GM19025 (cell line): ENCODE measurements around the gene TSPYL6.

Experiments used
- ATAC-seq: cut with Tn5 transposase; IDR thresholded peaks from one replicate; pipeline ENCODE4 v1.9.1; 2021; ENCODE audit warnings: mild to moderate bottlenecking, low read depth, moderate library complexity; ENCODE audit not compliant: unreplicated experiment

Gene TSPYL6

DNA sequence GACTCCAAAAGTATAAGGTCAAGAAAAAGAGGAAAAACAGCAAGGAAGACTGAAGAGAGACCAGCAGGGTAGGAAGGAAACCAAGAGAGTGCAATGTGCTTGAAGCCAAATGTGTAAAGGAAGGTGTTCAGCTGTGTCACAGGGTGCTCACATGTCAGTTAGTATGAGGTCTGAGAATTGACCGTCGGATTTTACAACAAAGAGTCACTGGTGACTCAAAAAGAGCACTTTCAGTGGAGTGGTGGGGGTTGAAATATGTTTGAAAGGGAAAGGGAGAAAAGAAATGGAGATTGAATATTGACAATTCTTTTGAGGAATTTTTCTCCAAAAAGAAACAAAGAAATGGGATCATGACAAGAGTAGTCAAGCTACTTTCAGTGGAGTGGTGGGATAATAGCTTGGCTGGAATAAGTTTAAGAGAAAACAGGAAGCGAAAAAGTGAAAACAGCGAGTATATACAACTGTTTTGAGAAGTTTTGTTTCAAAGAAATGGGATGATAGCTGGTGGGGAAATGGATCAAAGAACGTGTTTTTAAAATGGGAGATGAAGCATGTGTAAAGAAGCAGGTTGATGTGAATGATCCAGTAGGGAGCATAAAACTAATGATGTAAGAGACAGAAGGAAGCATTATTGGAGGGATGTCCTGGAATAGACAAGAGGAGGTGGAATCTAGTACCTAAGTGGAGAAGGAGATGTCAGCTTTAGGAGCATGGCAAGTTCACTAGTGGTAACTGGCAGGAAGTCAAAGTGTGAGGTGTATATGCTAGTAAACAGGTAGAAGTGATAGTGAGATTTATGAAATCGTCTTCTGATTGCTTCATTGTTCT, 3.6 kb upstream of the TSPYL6 start:
- ATAC-seq = peak; percentile 85

DNA sequence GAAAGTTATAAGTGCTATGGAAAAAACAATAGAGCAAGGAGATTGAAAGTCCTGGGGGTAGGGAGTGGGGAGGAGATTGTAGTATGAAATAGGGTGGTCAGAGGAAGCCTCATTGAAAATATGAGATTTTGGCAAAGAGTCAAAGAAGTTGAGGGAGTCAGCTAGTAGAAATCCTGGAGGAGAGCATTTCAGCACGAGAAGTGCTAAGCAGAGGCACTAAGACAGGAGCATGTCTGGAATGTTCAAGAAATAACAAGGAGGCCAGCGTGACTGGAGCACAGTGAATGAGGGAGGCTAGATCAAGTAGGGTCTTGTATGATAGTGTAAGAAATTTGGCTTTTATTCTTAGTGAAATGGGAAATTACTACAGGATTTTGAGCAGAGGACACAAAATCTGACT, 2.1 kb upstream of the TSPYL6 start:
- no peak for ATAC-seq

DNA sequence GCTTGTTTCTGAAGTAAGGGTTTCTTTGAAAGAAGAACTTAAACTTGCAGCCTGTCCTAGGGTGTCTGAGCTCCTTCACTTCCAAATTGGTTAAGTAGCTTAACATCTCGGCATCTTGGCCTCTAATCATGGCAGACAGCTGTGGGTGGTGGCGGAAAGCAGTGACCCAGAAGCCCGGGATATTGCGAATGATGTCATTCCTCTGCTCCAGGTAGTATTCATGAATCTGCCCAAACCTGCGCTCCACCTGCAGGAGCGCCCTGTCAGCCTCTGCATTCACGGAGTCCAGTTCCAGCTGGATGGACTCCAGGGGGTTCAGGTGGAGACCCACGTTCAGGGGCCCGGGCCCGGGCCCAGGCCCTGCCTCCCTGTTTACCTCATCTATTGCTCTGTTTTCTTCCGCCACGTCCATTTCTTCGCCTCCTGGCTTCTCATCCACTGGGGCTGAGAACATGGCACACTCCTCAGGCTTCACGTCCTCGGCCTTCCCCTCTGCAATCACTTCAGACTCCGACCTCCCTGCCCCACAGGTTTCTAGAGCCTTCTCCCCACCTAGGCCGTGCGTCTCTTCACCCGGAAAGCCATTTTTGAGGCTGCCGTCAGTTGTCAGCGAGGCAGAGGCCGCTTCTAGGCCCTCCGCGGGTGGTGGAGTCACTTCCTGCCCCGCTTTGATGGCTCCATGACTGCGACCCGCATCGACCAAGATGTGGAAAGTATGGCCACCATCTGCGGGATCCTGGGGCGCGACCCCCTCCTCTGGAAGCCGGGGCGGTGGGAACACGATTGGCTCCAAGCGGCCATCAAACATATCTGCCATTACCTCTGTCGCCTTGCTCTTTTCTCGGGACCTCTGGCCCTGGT, 569 bp downstream of the TSPYL6 start:
- ATAC-seq = no peak

DNA sequence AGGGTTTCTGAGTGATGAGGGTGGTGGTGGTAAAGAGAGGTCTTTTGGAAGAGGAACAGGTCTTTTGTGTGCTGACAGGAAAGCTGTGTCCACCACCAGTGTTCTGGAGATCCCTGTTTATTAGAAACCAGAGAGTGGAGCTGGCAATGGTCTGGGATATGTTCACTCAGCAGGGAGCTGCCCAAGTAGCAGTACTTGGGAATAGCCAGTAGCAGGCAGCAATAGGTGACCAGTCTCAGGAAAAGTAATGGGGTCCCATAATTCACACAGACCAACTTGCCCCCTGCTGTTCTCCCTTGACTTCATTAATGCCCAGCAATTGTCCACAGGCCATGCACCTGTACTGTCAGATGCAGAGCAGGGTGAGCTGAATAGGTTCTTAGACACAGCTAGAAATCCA, 1.8 kb downstream of the TSPYL6 start:
- no peak for ATAC-seq

DNA sequence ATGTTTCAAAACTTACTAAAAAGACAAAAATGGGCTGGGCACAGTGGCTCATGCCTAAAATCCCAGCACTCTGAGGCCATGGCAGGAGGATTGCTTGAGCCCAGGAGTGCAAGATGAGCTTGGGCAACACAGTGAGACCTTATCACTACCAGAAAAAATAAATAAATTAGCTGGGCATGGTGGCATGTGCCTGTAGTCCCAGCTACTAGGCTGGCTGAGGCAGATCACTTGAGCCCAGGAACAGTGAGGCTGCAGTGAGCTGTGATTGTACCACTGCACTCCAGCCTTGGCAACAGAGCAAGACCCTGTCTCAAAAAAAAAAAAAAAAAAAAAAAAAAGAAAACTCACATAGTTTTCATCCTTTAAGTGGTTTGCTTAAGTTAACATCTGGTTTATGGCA, 6.4 kb downstream of the TSPYL6 start:
- ATAC-seq = no peak

DNA sequence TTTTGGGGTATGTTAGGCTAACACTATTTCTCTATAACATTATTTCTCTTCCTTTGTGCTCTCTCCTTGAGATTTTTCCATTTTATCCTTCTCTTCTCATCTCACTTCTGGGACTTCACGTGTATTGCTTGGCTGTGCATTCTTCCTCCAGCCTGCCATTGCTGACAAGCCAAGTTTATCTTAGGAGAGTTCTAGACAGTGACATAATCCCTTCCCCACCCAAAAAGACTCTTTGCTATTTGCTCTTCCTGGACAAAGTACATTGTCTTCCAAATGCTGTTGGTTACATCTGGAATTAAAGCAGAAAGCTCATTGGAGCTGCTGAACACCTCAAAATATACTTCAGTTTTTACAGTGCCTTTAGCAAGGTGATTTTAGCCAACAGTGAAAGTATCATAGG, 8.9 kb downstream of the TSPYL6 start:
- ATAC-seq = no peak

DNA sequence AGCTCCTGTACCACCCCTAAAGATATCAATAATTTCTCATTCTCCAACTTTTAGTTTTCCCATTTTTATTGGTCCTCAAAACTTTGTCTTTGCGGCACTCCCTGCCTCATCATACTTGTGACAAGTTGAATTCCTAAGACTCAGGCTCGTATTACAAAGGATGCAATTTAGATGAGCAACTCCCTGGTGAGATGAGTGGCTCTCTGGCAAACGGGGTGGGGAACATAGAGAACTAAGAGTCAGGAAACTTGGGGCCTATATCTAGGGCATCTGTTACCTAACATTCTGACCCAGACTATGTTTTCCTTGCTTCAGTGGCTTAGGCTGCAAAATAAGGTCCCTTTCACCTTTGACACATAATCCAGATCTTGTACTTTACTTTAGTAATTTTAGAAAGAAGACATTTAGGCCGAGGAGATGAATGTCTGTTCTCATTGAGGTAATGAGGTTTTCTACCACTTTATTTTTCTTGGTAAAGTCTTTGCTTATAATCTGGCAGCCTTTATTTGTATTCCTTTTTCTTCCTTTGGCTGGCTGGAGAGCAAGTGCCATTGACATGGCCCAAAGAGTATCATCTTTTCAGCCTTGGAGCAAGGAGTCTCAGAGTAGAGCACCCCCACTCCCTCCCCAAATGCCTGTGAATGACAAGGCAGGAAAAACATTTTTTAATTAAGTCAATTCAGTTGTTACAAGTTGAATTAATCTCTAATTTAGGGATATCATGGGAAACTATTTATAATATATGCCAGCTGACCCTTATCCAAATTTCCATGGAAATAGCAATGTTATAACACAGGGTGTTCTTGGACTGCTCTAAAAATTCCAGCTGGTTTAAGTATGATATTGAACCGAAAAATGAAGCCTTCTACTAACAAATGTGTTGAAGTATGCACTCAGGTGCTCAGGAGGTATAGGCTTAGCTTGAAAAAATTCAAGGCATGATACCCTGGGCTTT, 15.2 kb downstream of the TSPYL6 start:
- ATAC-seq = no peak

DNA sequence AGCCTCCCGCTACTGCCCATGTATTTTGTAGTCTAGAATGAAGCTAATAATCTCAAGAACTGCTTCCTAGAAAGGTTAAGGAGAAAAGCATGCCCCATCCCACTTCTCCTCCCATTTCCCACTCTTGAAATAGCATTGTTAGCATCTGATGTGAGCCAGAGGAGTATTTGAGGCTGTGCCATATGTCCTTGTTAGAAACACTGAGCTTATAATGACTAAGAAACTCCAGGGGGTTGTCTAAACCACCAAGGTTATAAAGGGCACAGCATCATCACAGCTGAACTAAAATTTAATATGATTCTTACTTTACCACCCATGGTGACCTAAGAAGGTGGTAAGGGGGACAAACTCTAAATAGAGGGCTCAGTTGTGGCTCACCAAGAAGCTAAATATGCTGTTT, 16.6 kb downstream of the TSPYL6 start:
- ATAC-seq = no peak

DNA sequence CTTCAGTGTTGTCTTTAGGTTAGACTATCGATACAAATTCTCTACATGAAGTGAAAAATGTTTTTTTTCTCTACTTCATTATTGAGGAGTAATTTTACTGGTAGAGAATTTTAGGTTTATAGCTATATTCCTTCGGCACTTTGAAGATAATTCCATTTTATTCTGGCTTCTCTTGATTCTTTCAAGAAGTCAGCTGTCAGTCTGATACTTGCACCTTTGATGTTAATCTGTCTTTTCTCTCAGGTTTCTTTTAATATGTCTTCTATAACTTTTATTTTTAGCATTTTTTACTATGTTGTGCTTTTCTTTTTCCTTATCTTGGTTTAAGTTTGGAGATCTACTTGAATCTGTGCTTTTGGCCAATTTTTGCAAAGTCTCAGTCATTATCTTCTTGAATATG, 18.6 kb downstream of the TSPYL6 start:
- no peak for ATAC-seq

DNA sequence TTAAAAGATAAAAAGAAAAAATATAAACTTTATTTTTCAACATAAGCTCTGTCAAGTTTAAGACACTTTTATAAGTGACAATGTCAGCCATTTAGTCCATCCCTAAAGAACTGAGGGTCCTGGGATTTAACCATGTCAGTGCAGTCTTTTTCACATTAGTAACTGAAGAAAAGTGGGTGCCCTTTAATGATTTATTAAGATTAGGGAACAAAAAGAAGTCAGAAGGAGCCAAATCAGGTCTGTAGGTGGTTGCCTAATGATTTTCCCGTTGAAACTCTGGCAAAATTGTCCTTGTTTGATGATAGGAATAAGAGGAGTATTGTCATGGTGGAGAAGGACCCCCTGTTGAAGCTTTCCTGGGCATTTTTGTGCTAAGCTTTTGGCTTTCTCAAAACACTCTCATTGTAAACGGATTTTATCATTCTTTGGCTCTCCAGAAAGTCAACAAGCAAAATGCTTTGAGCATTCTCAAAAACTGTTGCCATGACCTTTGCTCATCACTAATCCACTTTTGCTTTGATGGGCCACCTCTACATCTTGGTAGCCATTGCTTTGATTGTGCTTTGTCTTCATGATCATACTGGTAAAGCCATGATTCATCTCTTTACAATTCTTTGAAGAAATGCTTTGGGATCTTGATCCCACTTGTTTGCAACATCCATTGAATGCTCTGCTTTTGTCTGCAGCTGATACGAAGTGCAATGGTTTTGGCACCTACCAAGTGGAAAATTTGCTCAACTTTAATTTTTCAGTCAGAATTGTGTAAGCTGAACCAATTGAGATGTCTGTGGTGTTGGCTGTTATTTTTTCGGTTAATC, 22.0 kb downstream of the TSPYL6 start:
- ATAC-seq = no peak

DNA sequence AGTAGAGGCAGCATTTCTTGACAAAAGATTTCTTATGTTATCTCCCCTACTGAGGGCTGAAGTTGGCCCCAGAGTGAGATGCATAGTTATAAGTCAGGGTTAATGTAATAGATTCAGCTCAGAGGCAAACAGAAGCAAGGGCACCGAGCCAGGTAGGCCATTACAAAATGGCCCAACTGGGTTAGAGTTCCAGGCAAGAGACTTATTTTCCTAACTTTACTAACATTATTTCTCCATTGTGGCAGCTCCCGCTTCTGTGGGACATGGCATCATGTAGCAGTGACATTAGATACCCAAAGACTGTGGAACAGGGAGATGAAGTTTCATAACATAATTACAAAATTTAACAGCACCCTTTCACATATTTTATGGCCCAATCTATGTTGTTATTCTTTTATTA, 27.1 kb downstream of the TSPYL6 start:
- ATAC-seq = no peak

DNA sequence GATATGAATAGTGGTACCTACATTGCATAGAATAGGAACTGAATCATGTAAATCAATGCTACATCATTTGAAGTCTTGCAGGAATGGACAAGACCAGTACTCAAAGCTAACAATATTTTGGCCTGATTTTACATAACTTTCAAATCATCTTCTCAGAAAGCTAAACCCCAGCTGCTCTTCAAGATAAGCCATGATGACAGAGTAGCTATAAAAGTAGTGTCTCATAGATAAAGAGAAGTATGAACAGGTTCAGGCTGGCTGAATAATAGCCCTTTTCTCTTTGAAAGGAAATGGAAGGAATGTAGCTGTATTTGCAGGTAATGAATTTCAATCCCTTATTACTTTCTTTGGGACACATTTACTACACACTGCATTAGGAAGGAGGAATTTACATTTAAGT, 28.2 kb downstream of the TSPYL6 start:
- no peak for ATAC-seq

DNA sequence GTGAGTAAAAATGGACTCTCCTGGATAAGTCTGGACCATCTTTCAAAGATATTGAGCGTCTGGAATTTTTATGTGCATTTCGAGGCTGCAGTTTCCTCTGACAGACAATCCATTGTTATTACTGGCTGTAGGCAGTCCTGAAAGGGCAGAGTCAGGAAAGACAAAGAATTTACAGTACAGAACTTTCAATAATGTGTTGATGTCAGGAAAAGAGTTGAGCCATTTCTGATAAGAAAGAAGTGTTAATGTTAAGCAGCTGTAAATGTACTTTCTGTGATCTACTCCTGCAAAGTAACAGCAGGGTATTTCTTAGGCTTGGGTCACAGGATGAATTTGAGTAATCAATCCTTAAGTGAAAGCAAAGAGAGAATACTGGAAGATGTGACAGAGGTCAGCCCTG, 29.8 kb downstream of the TSPYL6 start:
- no peak for ATAC-seq

DNA sequence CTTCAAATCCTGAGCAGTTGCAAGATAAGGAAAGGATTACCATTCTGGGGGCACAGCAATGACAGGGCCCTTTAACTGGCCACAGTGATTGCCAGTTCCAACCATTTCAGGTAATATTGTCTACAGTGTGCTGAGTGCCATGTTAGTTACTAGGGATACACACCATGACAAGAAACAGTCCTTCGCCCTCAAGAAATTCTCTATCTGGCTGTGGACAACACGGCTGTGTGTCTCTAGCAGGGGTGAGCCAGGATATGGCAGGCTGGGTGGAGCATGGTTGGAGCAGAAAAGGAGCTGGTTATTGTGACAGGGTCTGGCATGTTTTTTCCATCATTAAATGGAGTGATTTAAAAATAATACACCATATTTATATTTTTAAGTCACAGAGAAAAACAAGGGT, 31.0 kb downstream of the TSPYL6 start:
- no peak for ATAC-seq

DNA sequence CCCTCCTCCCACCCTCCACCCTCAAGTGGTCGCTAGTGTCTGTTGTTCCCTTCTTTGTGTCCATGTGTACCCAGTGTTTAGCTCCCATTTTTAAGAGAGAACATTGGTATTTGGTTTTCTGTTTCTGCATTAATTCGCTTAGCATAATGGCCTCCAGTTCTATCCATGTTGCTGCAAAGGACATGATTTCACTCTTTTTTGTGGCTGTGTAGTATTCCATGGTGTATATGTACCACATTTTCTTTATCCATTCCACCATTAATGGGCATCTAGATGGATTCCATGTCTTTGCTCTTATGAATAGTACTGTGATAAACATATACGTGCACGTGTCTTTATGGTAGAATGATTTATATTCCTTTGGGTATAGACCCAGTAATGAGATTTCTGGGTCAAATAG, 42.9 kb downstream of the TSPYL6 start:
- no peak for ATAC-seq

DNA sequence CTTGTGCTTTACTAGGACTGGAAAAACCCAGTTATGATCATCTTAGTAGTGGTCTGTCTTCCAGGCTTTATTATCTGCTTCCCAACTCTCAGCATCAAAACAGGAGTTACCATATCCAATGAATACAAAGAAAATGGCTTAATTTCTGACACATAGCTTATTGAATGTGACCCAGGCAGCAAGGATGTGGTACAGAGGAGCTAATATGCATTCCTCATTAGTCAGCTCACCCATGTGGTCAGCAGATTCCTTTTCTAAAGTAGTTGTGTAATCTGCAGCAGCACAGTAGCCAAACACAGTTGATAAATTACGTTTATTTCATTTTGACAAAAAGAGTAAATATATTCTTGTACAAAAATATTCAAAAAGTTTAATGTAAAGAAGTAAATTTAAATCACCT, 43.6 kb downstream of the TSPYL6 start:
- no peak for ATAC-seq

DNA sequence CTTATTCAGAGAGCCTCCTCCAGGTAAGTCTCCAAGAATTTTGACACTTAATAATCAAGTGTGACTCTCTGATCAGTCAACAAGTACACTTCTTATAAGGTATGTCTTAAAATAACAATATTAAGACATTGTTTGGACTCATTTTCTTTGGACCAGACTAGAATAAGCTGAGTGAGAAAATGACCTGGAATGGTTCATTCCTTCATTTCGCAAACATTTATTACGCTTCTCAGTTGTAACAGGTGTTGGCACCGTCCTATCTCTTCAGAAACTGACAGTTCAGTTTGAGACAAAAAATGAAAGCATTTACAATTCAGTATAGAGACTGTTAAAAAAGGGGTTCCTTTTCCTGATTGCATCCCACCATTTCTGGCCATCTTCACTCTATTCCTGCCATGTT, 46.6 kb downstream of the TSPYL6 start:
- ATAC-seq = no peak

DNA sequence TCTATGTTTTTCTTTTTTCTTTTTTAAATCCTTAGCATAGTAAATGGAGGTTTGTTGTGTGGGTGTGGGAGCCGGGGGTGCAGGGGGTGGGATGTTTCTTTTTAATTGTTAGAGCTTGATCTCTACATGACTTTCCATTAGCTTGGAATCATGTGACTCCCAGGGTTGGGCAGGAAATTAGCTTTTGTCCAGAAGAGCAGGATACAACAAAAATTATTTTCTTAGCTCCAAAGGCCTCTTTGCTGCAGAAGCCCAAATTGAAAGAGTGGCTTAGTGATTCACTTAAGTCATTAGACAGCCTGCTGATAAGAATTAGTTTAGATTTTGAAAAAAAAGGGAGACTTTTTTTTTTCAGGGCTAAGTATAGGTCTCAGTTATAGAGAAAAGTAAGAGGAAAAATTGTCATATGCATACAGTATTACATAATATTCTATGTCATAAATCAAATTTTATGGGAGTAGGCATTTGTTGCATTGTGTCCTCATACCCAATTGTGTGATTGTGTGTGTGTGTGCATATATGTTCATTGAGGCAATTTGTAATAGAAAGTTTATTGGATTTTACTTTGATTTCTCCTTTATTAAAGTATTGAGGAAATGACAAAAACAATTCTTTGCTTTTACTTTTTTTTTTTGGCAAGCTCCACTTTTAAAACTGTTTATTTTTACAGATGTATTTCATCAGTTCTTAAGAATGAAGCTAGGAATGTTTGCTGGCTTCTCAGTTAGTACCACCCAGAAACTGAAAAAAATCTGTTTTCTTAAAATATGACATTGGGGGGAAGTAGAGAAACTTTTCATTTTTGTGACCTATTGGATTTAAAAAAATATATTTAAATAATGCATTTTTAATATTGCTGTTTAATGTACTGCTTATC, 47.4 kb downstream of the TSPYL6 start:
- ATAC-seq = no peak

DNA sequence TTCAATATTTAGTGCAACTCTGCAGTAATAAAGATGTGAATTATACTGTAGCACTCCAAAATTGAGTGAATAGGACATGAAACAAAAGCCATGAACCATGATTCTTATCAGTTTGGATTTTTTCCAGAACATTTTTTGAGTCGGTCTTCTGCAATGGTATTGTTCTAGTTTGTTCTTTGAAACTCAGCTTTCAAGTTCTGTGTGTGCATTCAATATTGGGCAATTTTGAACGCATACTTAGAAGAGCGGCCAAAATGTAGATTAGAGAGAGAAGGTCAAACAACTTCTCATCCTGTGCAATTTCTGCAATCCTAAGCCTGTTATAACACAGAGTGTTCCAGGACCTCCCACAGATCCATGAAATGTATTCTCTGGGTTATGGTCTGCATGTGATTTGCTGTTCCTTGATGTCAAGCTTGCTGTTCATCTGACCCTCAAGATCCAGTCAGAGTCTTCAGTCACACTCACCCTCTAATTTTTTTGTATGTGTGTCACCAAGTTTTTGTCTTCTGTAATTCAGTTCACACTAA, 48.3 kb downstream of the TSPYL6 start:
- no peak for ATAC-seq
